Astrocyte of the spinal cord (primary cell): ENCODE results near the gene SLC4A3.

ENCODE experiments used
- DNase-seq: peaks from one replicate; pipeline ENCODE4 v3.0.0; 2011; ENCODE audit warnings: low read depth, low spot score
- H3K4me3 ChIP-seq: 2 replicates; pipeline ENCODE4 v1.5.1; 2011; ENCODE audit warnings: low read depth, mild to moderate bottlenecking, low read length, moderate library complexity
- CTCF ChIP-seq: IDR thresholded peaks from 2 replicates; pipeline ENCODE4 v1.5.1; 2012; ENCODE audit warnings: low read depth, mild to moderate bottlenecking, low read length, inconsistent platforms
- in situ Hi-C: cut with HindIII; loops from 2 replicates; pipeline ENCODE4 v1.10.0; 2017; ENCODE audit warnings: low sequenced_read_pairs

SLC4A3 gene

GRCh38 chr2:219631904-219632759 is 4.7 kb downstream of the SLC4A3 start:
- no peak overlapping the region for H3K4me3 ChIP-seq
- no peak for DNase-seq
- no peak for TF ChIP-seq CTCF
- in situ Hi-C loops, result no loop called here

GRCh38 chr2:219632760-219633105 is 5.3 kb downstream of the SLC4A3 start:
- DNase-seq, result no peak
- H3K4me3 ChIP-seq, result no peak overlapping the region
- in situ Hi-C loops, result no loop called here
- TF ChIP-seq CTCF, result no peak

- DNase-seq, result no peak
- in situ Hi-C loops, result no loop called here
- H3K4me3 ChIP-seq, result no peak overlapping the region
- no peak for TF ChIP-seq CTCF
Observed at GRCh38 chr2:219633276-219634065, 6.0 kb downstream of the SLC4A3 start.

- no peak for TF ChIP-seq CTCF
- in situ Hi-C loops, result no loop called here
- H3K4me3 ChIP-seq, result no peak overlapping the region
- no peak for DNase-seq
Observed at GRCh38 chr2:219634171-219634940, 6.9 kb downstream of the SLC4A3 start.

GRCh38 chr2:219634951-219635751 is 7.7 kb downstream of the SLC4A3 start:
- in situ Hi-C loops, result no loop called here
- DNase-seq, result no peak
- no peak for TF ChIP-seq CTCF
- H3K4me3 ChIP-seq, result no peak overlapping the region
